NOMO-1 (cell line): ENCODE measurements around the gene CCL3.
"Not testable (repeated sequence)": the region's sequence is repeated elsewhere in the genome, so short reads cannot be mapped to it uniquely, and the experiment has no call there.

Experiments
- DNase-seq, 2 experiments: peaks; one replicate each; lab custom pipeline; 2025; ENCODE audit not compliant: unreplicated experiment in 2 of 2; lab: John Stamatoyannopoulos, UW

CCL3 gene

GRCh38 chr17:36117505-36118382 is 27.8 kb upstream of the CCL3 start:
- no peak for DNase-seq

DNA sequence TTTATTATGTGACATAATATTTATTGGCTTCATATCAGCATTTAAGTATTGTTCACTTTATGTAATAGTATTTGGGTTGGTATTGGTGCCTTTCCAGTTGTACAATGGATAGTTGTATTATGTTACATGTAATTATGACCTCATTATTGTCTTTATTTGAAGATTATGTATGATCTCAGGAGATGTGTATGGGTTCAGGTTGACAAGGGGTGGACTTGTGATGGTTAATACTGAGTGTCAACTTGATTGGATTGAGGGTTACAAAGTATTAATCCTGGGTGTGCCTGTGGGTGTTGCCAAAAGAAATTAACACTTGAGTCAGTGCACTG is 25.7 kb upstream of the CCL3 start:
- DNase-seq, result not testable (repeated sequence)

DNA sequence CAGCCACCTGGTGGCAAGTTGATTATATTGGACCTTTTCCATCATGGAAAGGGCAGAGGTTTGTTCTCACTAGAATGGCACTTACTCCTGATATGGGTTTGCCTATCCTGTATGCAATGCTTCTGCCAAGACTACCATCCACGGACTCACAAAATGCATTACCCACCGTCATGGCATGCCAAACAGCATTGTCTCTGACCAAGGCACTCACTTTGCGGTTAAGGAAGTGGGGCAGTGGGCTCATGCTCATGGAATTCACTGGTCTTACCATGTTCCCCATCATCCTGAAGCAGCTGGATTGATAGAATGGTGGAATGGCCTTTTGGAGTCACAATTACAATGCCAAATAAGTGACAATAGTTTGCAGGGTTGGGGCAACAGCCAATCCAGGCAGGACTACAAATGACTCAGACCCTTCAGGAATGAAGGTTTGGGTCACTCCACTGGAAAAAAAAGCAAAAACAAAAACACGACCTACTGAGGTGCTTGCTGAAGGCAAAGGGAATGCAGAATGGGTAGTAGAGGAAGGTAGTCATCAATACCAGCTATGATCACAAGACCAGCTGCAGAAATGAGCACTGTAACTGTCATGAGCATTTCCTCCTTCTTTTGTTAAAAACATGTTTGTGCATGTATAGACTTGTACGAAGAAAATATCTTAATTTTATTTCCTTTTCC is 25.2 kb upstream of the CCL3 start:
- DNase-seq, result not testable (repeated sequence)

DNA sequence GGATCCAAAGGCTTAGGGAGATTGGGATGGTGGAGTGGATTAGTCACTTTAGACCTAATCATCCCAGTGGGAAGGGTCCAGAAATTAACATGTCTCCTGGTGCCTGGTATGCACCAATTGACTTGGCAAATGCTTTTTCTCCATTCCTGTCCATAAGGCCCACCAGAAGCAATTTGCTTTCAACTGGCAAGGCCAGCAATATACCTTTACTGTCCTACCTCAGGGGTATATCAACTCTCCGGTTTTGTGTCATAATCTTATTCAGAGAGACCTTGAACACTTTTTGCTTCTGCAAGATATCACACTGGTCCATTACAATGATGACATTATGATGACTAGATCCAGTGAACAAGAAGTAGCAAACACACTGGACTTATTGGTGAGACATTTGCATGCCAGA is 23.2 kb upstream of the CCL3 start:
- not testable (repeated sequence) for DNase-seq

GRCh38 chr17:36112572-36112971 is 22.6 kb upstream of the CCL3 start:
- no peak for DNase-seq

DNA sequence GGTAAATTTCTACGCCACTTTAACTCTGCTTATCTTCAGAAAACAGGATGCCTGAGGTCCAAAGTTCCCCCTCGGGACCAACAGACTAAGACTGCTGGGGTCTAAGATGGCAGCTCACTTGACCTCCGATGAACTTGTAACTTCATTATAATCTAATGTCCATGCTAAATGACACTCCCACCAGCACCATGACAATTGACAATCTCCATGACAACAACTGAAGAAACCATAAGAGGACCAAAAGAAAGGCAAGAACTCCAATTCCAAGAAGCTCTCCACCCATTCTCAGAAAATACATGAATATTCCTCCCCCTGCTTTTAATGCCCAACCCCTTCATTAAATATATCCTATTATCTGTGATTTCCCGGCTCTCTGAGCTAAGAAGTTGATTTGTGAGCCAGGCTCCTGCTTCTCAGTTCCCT is 21.1 kb upstream of the CCL3 start:
- DNase-seq, result no peak

GRCh38 chr17:36108265-36108664 is 18.3 kb upstream of the CCL3 start:
- peak; percentile 17 for DNase-seq

DNA sequence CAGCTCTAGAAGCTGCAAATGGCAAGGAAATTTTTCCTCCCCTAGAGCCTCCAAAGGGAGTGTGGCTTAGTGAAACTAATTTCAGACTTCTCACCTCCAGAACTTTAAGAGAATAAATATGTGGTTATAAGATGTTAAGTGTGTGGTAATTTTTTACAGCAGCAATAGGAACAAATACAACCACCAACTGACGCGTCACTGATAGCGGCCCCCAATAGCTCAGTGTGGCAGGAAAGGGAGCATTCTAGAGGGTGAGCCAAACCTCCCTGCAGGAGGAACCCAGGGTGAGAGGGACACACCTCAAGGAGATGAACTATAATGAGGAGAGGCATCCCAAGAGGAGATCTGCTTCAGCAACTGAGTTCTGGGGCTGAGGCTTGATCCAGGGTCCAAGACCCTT is 17.7 kb upstream of the CCL3 start:
- DNase-seq, result no peak

DNA sequence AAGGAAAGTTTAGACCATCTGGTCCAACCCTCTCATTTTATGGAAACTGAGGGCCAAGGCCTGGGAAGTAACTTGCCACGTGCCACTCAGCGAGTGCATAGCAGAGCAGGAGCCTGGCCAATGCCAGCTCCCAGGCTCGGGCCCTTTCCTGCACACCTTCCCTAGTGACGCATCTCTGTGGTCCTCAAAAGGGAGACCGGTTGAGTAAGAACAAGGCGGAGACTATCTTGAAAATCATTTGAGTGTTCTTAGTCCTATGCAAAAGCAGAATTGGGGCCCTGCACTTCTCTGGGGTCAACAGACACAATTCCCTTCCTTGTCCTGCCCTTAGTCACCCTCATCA is 16.5 kb upstream of the CCL3 start:
- DNase-seq, result no peak

- peak; percentile 18 to 61 for DNase-seq
These were observed 16.0 kb upstream of the CCL3 start for GRCh38 chr17:36105781-36106492.

- no peak for DNase-seq
These were observed 14.8 kb upstream of the CCL3 start for GRCh38 chr17:36104701-36105181.

DNA sequence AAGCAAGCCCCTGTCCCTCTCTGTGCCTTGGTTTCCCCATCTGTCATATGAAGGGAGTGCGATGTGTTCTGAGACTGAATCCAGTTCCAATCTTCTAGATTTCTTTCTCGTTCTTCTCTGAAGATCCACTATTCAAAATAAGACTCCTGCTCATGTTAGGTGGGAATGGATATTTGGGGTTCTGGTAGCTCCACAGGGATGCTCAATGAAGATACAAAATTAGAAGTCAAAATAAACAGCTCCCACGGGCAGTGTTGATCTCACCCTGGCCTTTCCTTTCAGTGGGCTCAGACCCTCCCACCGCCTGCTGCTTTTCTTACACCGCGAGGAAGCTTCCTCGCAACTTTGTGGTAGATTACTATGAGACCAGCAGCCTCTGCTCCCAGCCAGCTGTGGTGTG is 14.3 kb upstream of the CCL3 start:
- not testable (repeated sequence) for DNase-seq

DNA sequence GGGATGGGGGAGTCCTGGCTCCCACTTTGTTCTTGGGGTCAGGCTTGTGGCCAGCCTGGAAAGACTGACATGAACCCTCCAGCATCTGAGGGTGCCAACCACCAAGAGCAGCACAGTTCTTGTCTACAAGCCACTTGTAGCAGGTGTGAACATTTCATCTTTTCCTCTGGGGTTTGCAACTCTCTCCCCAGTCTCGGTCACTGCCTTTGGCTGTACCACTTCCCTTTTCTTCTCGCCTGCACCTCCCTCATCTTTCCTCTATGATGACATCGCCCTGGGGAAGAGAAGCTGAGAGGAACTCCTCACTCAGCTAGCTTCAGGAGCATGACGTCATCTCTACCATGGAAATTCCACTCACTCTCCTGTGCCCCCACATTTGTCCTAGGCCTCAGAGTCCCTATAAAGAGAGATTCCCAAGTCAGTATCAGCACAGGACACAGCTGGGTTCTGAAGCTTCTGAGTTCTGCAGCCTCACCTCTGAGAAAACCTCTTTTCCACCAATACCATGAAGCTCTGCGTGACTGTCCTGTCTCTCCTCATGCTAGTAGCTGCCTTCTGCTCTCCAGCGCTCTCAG is 13.5 kb upstream of the CCL3 start, which contains the start of gene CCL4:
Gene CCL4, plus strand, starts transcription at position 427 of the 575 bp plus-strand sequence. Its CDS starts 79 bp downstream, at position 506.
- DNase-seq, result peak; percentile 32 to 47

GRCh38 chr17:36099004-36099403 is 9.1 kb upstream of the CCL3 start:
- DNase-seq, result not testable (repeated sequence)

DNA sequence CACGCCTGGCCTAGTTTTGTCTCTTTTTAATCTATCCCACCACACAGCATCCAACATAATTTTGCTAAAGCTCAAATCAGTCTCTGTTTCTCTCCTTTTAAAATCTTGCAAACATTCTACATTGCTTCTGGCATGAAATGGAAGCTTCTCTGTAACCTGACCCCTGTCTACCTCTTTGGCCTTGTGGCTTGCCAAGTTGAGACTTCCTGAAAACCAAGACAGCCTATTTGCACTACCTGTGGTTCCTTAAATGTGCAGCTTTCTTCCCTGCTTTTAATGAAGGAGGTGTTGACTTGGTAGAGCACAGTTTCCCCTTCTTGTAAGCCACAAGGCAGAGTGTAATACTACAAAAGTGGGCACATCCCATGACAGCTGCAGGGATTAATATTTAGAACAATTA is 6.0 kb upstream of the CCL3 start:
- DNase-seq, result peak in 1 of 2 experiments; percentile 31

DNA sequence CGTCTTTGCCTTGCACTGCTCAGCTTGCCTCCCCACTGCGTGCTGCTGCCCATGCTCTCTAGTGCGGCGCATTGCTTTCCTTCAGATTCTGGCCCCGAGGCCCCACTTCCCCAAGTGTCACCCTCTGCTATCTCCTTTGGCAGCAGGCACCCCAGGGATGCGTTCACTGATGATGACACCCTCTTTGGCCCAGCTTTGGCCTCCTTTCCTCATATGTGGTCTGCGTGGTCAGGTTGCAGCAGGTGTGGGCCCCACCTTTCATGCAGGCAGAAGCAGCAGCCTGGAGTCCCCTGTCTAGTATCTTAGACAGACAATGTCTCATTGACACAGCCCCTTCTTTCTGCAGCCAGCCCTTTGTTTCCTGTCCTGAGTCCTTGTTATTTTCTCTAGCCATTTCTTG is 4.8 kb upstream of the CCL3 start:
- no peak for DNase-seq

- DNase-seq, result no peak
These were observed 4.3 kb upstream of the CCL3 start for GRCh38 chr17:36094232-36094631.

- not testable (repeated sequence) for DNase-seq
These were observed 2.8 kb upstream of the CCL3 start for GRCh38 chr17:36092715-36093114.

DNA sequence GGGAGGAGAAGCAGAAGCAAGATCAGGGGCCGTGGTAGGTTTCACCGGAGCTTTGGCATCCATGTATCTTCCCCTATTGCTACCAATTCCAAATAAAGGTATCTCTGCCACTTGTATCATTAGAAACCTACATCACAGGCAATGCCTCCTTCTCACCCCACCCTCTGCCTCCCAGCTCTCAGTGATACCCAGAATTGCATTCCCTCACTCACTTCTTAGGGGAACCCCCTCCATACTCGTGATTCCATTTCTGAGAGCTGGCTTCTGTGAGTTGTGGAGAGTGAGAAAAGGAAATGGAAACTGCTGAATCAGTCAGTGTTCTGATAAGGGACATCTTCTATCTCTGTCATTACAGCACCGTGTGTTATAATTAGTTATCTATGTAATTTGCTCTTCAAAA is 2.3 kb upstream of the CCL3 start:
- no peak for DNase-seq

GRCh38 chr17:36089339-36089865 is 541 bp downstream of the CCL3 start:
- no peak for DNase-seq
